HEK293 (cell line): ENCODE data around the gene TMEM121B.

ENCODE experiments used
- BCL11B ChIP-seq: fragments of 450-650 bp; formaldehyde crosslinking; IDR thresholded peaks from 2 replicates; pipeline ENCODE4 v1.5.1; 2016; ENCODE audit warnings: low read depth, missing biosample characterization, missing genetic modification characterization
- ELK4 ChIP-seq: IDR thresholded peaks from 2 replicates; pipeline ENCODE4 v1.6.1; 2011; ENCODE audit warnings: mild to moderate bottlenecking, low read depth, low read length, borderline replicate concordance
- KLF1 ChIP-seq: fragments of 450-650 bp; formaldehyde crosslinking; IDR thresholded peaks from 2 replicates; pipeline ENCODE4 v1.5.1; 2016; ENCODE audit warnings: missing biosample characterization, missing genetic modification characterization
- MYNN ChIP-seq: fragments of 450-650 bp; formaldehyde crosslinking; IDR thresholded peaks from 2 replicates; pipeline ENCODE4 v1.5.1; 2016; ENCODE audit warnings: missing biosample characterization, missing genetic modification characterization, borderline replicate concordance
- OSR2 ChIP-seq: fragments of 450-650 bp; formaldehyde crosslinking; IDR thresholded peaks from 2 replicates; pipeline ENCODE4 v1.5.1; 2016; ENCODE audit warnings: missing biosample characterization, missing genetic modification characterization
- REPIN1 ChIP-seq: fragments of 450-650 bp; formaldehyde crosslinking; IDR thresholded peaks from 2 replicates; pipeline ENCODE4 v1.5.1; 2017; ENCODE audit warnings: missing biosample characterization, missing genetic modification characterization, low read depth
- SP3 ChIP-seq: fragments of 450-650 bp; formaldehyde crosslinking; IDR thresholded peaks from 2 replicates; pipeline ENCODE4 v1.5.1; 2016; ENCODE audit warnings: missing biosample characterization, missing genetic modification characterization
- WT1 ChIP-seq: fragments of 450-650 bp; formaldehyde crosslinking; IDR thresholded peaks from 2 replicates; pipeline ENCODE4 v1.5.1; 2016; ENCODE audit warnings: missing biosample characterization, missing genetic modification characterization
- ZBTB1 ChIP-seq: fragments of 450-650 bp; formaldehyde crosslinking; IDR thresholded peaks from 2 replicates; pipeline ENCODE4 v1.5.1; 2016; ENCODE audit warnings: missing biosample characterization, missing genetic modification characterization
- ZEB2 ChIP-seq: fragments of 450-650 bp; formaldehyde crosslinking; IDR thresholded peaks from 2 replicates; pipeline ENCODE4 v1.5.1; 2016; ENCODE audit warnings: missing biosample characterization, missing genetic modification characterization
- ZFHX2 ChIP-seq: fragments of 450-650 bp; formaldehyde crosslinking; conservative IDR thresholded peaks from 2 replicates; pipeline ENCODE4 v1.5.1; 2016; ENCODE audit warnings: missing biosample characterization, missing genetic modification characterization
- ZNF10 ChIP-seq: fragments of 450-650 bp; formaldehyde crosslinking; IDR thresholded peaks from 2 replicates; pipeline ENCODE4 v1.5.1; 2017; ENCODE audit warnings: missing biosample characterization, missing genetic modification characterization
- ZNF133 ChIP-seq: fragments of 450-650 bp; formaldehyde crosslinking; IDR thresholded peaks from 2 replicates; pipeline ENCODE4 v1.5.1; 2016; ENCODE audit warnings: missing biosample characterization, missing genetic modification characterization
- ZNF221 ChIP-seq: fragments of 450-650 bp; formaldehyde crosslinking; IDR thresholded peaks from 2 replicates; pipeline ENCODE4 v1.5.1; 2017; ENCODE audit warnings: missing biosample characterization, missing genetic modification characterization, borderline replicate concordance
- ZNF23 ChIP-seq: fragments of 450-650 bp; formaldehyde crosslinking; IDR thresholded peaks from 2 replicates; pipeline ENCODE4 v1.5.1; 2016; ENCODE audit warnings: missing biosample characterization, missing genetic modification characterization, borderline replicate concordance
- ZNF24 ChIP-seq: fragments of 450-650 bp; formaldehyde crosslinking; IDR thresholded peaks from 2 replicates; pipeline ENCODE4 v1.5.1; 2016; ENCODE audit warnings: missing biosample characterization, missing genetic modification characterization
- ZNF248 ChIP-seq: fragments of 450-650 bp; formaldehyde crosslinking; IDR thresholded peaks from 2 replicates; pipeline ENCODE4 v1.5.1; 2017; ENCODE audit warnings: missing biosample characterization, missing genetic modification characterization
- ZNF366 ChIP-seq: fragments of 450-650 bp; formaldehyde crosslinking; conservative IDR thresholded peaks from 2 replicates; pipeline ENCODE4 v1.5.1; 2016; ENCODE audit warnings: missing biosample characterization, missing genetic modification characterization
- ZNF416 ChIP-seq: fragments of 450-650 bp; formaldehyde crosslinking; IDR thresholded peaks from 2 replicates; pipeline ENCODE4 v1.5.1; 2016; ENCODE audit warnings: missing biosample characterization, missing genetic modification characterization
- ZNF433 ChIP-seq: fragments of 450-650 bp; formaldehyde crosslinking; IDR thresholded peaks from 2 replicates; pipeline ENCODE4 v1.5.1; 2016; ENCODE audit warnings: missing biosample characterization, missing genetic modification characterization, low read depth
- ZNF501 ChIP-seq: fragments of 450-650 bp; formaldehyde crosslinking; IDR thresholded peaks from 2 replicates; pipeline ENCODE4 v1.5.1; 2016; ENCODE audit warnings: missing biosample characterization, missing genetic modification characterization
- ZNF558 ChIP-seq: fragments of 450-650 bp; formaldehyde crosslinking; IDR thresholded peaks from 2 replicates; pipeline ENCODE4 v1.5.1; 2016; ENCODE audit warnings: missing biosample characterization, missing genetic modification characterization
- ZNF623 ChIP-seq: fragments of 450-650 bp; formaldehyde crosslinking; IDR thresholded peaks from 2 replicates; pipeline ENCODE4 v1.5.1; 2016; ENCODE audit warnings: missing biosample characterization, missing genetic modification characterization
- ZNF639 ChIP-seq: fragments of 450-650 bp; formaldehyde crosslinking; IDR thresholded peaks from 2 replicates; pipeline ENCODE4 v1.5.1; 2016; ENCODE audit warnings: missing biosample characterization, missing genetic modification characterization
- ZNF670 ChIP-seq: fragments of 450-650 bp; formaldehyde crosslinking; IDR thresholded peaks from 2 replicates; pipeline ENCODE4 v1.5.1; 2016; ENCODE audit warnings: missing biosample characterization, missing genetic modification characterization, low read depth
- ZNF707 ChIP-seq: fragments of 450-650 bp; formaldehyde crosslinking; IDR thresholded peaks from 2 replicates; pipeline ENCODE4 v1.5.1; 2016; ENCODE audit warnings: missing biosample characterization, missing genetic modification characterization
- ZNF792 ChIP-seq: fragments of 450-650 bp; formaldehyde crosslinking; IDR thresholded peaks from 2 replicates; pipeline ENCODE4 v1.5.1; 2016; ENCODE audit warnings: missing biosample characterization, missing genetic modification characterization
- ZNF830 ChIP-seq: fragments of 450-650 bp; IDR thresholded peaks from 2 replicates; pipeline ENCODE4 v1.5.0; 2018; ENCODE audit warnings: missing biosample characterization, missing genetic modification characterization, low read depth, mild to moderate bottlenecking, moderate library complexity
- ZNF837 ChIP-seq: fragments of 450-650 bp; formaldehyde crosslinking; IDR thresholded peaks from 2 replicates; pipeline ENCODE4 v1.5.1; 2016; ENCODE audit warnings: missing biosample characterization, missing genetic modification characterization
- TF ChIP-seq, protein P1 (sequence below): sonication (generic); formaldehyde crosslinking; IDR thresholded peaks from 2 replicates; pipeline ENCODE4 v1.8.1; 2022; ENCODE audit warnings: mild to moderate bottlenecking, moderate library complexity, missing genetic modification reagents
- TF ChIP-seq, protein P2 (sequence below): fragments of 450-650 bp; formaldehyde crosslinking; IDR thresholded peaks from 2 replicates; pipeline ENCODE4; 2016; ENCODE audit warnings: missing biosample characterization, missing genetic modification characterization
- TF ChIP-seq, protein P3 (sequence below): fragments of 450-650 bp; formaldehyde crosslinking; IDR thresholded peaks from 2 replicates; pipeline ENCODE4 v1.5.1; 2017; ENCODE audit warnings: missing biosample characterization, missing genetic modification characterization
- TF ChIP-seq, protein P4 (sequence below): fragments of 450-650 bp; IDR thresholded peaks from 2 replicates; pipeline ENCODE4 v1.5.1; 2018; ENCODE audit warnings: missing biosample characterization, missing genetic modification characterization

TMEM121B gene

GRCh38 chr22:17158568-17159503, 37.7 kb upstream of the TMEM121B start, which contains the start of gene HDHD5 (continued):
- no peak for TF ChIP-seq ZNF433
- no peak for TF ChIP-seq REPIN1 (tag by site-specific recombination)
- TF ChIP-seq, protein P1, sequence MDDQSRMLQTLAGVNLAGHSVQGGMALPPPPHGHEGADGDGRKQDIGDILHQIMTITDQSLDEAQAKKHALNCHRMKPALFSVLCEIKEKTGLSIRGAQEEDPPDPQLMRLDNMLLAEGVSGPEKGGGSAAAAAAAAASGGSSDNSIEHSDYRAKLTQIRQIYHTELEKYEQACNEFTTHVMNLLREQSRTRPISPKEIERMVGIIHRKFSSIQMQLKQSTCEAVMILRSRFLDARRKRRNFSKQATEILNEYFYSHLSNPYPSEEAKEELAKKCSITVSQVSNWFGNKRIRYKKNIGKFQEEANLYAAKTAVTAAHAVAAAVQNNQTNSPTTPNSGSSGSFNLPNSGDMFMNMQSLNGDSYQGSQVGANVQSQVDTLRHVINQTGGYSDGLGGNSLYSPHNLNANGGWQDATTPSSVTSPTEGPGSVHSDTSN, result no peak; the same call in 1 of the 2 replicates
- TF ChIP-seq ZNF792, result no peak
- TF ChIP-seq ZNF707 (tag by site-specific recombination), result no peak
- TF ChIP-seq ZNF623 (tag by site-specific recombination), result no peak
- peak; percentile 37 for TF ChIP-seq ZFHX2
- TF ChIP-seq ZEB2 (tag by site-specific recombination), result peak; percentile 83
- TF ChIP-seq BCL11B, result no peak
- peak; percentile 84 for TF ChIP-seq ZNF501 (tag by site-specific recombination)
- no peak for TF ChIP-seq ZNF24
- TF ChIP-seq, protein P2, sequence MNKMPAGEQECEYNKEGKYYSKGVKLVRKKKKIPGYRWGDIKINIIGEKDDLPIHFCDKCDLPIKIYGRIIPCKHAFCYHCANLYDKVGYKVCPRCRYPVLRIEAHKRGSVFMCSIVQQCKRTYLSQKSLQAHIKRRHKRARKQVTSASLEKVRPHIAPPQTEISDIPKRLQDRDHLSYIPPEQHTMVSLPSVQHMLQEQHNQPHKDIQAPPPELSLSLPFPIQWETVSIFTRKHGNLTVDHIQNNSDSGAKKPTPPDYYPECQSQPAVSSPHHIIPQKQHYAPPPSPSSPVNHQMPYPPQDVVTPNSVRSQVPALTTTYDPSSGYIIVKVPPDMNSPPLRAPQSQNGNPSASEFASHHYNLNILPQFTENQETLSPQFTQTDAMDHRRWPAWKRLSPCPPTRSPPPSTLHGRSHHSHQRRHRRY (tag by site-specific recombination), result no peak
- no peak for TF ChIP-seq ZNF670 (tag by site-specific recombination)
- no peak for TF ChIP-seq ZNF558 (tag by site-specific recombination)
- no peak for TF ChIP-seq ZNF248 (tag by site-specific recombination)
- TF ChIP-seq ZNF830 (tag by site-specific recombination), result no peak
- TF ChIP-seq SP3 (tag by site-specific recombination), result peak; percentile 84
- TF ChIP-seq ZNF23 (tag by site-specific recombination), result no peak
- TF ChIP-seq, protein P3, sequence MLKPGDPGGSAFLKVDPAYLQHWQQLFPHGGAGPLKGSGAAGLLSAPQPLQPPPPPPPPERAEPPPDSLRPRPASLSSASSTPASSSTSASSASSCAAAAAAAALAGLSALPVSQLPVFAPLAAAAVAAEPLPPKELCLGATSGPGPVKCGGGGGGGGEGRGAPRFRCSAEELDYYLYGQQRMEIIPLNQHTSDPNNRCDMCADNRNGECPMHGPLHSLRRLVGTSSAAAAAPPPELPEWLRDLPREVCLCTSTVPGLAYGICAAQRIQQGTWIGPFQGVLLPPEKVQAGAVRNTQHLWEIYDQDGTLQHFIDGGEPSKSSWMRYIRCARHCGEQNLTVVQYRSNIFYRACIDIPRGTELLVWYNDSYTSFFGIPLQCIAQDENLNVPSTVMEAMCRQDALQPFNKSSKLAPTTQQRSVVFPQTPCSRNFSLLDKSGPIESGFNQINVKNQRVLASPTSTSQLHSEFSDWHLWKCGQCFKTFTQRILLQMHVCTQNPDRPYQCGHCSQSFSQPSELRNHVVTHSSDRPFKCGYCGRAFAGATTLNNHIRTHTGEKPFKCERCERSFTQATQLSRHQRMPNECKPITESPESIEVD (tag by site-specific recombination), result no peak
- no peak for TF ChIP-seq ZBTB1 (tag by site-specific recombination)
- no peak for TF ChIP-seq ZNF221 (tag by site-specific recombination)
- no peak for TF ChIP-seq MYNN (tag by site-specific recombination)
- TF ChIP-seq ZNF639 (tag by site-specific recombination), result 0 out of 2 replicates have a peak, but pooled peaks have one; percentile 31
- TF ChIP-seq ZNF366, result no peak
- no peak for TF ChIP-seq ELK4
- TF ChIP-seq ZNF133, result no peak
- TF ChIP-seq OSR2 (tag by site-specific recombination), result no peak
- no peak for TF ChIP-seq WT1 (tag by site-specific recombination)
- TF ChIP-seq ZNF416, result no peak
- TF ChIP-seq, protein P4, sequence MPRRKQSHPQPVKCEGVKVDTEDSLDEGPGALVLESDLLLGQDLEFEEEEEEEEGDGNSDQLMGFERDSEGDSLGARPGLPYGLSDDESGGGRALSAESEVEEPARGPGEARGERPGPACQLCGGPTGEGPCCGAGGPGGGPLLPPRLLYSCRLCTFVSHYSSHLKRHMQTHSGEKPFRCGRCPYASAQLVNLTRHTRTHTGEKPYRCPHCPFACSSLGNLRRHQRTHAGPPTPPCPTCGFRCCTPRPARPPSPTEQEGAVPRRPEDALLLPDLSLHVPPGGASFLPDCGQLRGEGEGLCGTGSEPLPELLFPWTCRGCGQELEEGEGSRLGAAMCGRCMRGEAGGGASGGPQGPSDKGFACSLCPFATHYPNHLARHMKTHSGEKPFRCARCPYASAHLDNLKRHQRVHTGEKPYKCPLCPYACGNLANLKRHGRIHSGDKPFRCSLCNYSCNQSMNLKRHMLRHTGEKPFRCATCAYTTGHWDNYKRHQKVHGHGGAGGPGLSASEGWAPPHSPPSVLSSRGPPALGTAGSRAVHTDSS, result no peak
- no peak for TF ChIP-seq ZNF837 (tag by site-specific recombination)
- TF ChIP-seq ZNF10 (tag by site-specific recombination), result peak; percentile 17; the same call in 1 of the 2 replicates
- peak; percentile 65 for TF ChIP-seq KLF1 (tag by site-specific recombination)
